Uterus (tissue), 2 donors: ENCODE measurements around the gene PM20D1.

Source experiments
- POLR2A ChIP-seq, 2 donors: fragments of 450-650 bp; IDR thresholded peaks; one replicate each; pipeline ENCODE4 v1.6.1; 2016; ENCODE audit warnings: antibody characterized with exemption in 2 of 2, mild to moderate bottlenecking in 1 of 2, moderate library complexity in 1 of 2
- TF ChIP-seq, protein P1 (sequence below), 4 experiments: fragments of 200-600 bp in 2 of 4; fragments of 450-650 bp in 2 of 4; sonication (generic) in 2 of 4; IDR thresholded peaks; one replicate each; pipeline ENCODE4 v1.5.1; 2016 to 2019; ENCODE audit warnings: antibody characterized with exemption in 4 of 4, mild to moderate bottlenecking in 2 of 4, moderate library complexity in 1 of 4

DNA sequence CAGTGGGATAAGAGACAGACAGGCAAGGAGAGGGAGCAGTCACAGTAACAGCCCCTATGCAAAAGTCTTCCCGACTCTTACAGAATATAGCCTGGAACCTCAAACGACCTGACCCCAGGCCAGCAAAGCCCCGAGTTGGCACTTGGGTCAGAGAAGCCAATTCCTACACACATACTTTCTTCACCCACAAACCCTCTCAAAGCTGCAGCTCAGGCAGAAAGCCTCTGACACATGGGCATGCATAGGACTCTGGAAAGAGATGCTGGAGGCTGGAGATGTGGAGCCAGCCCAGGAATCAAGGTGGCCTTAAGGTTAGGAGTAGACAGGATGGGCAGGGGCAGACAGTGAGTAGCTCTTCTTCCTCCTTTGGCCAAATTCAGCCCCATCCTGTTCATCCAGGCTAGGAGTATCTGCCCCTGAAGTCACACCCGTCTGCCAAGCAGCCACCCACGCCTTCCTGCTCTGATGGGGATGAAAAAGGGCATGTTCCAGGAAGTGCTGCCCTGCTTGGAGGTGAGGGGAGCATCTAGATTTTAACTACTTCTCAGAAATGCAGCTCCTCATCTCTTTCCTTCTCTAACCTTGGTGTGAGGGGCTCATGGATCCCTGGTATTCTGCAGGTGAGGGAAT, 44.7 kb downstream of the PM20D1 start:
- TF ChIP-seq, protein P1, sequence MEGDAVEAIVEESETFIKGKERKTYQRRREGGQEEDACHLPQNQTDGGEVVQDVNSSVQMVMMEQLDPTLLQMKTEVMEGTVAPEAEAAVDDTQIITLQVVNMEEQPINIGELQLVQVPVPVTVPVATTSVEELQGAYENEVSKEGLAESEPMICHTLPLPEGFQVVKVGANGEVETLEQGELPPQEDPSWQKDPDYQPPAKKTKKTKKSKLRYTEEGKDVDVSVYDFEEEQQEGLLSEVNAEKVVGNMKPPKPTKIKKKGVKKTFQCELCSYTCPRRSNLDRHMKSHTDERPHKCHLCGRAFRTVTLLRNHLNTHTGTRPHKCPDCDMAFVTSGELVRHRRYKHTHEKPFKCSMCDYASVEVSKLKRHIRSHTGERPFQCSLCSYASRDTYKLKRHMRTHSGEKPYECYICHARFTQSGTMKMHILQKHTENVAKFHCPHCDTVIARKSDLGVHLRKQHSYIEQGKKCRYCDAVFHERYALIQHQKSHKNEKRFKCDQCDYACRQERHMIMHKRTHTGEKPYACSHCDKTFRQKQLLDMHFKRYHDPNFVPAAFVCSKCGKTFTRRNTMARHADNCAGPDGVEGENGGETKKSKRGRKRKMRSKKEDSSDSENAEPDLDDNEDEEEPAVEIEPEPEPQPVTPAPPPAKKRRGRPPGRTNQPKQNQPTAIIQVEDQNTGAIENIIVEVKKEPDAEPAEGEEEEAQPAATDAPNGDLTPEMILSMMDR (IDR thresholded peaks at IDR 0.05): no peak
- TF ChIP-seq POLR2A (IDR thresholded peaks at IDR 0.05): no peak
